Sigmoid colon (tissue), 7 donors: Measurements from ENCODE around the gene TLE1. TPM values are rescaled to one million over a fixed set of nuclear protein-coding genes. Genes with fewer than 3 reads are reported as not detected.
"Not testable (repeated sequence)": the region's sequence is repeated elsewhere in the genome, so short reads cannot be mapped to it uniquely, and the experiment has no call there.

Experiments used
- DNase-seq: peaks from one replicate; pipeline ENCODE4 v3.0.0-alpha.2; 2019
- H3K27ac ChIP-seq, 4 donors: fragments of 200-600 bp; sonication (generic); one replicate each; pipeline ENCODE4 v1.5.1; 2016 to 2019; ENCODE audit warnings: mild to moderate bottlenecking in 1 of 4
- H3K27me3 ChIP-seq, 3 donors: fragments of 200-600 bp; sonication (generic); one replicate each; pipeline ENCODE4 v1.5.1; 2019; ENCODE audit warnings: mild to moderate bottlenecking in 1 of 3
- H3K36me3 ChIP-seq, 4 donors: fragments of 200-600 bp; sonication (generic); one replicate each; pipeline ENCODE4 v1.5.1; 2016 to 2019
- H3K4me1 ChIP-seq, 4 donors: fragments of 200-600 bp; sonication (generic); one replicate each; pipeline ENCODE4 v1.5.1; 2017 to 2019
- H3K4me3 ChIP-seq, 4 donors: fragments of 200-600 bp; sonication (generic); one replicate each; pipeline ENCODE4 v1.5.1; 2017 to 2019; ENCODE audit warnings: mild to moderate bottlenecking in 2 of 4, moderate library complexity in 1 of 4
- H3K9me3 ChIP-seq, 4 donors: fragments of 200-600 bp in 3 of 4; sonication (generic) in 3 of 4; one replicate each; pipeline versions ENCODE4 v1.5.1 to v1.6.1; 2013 to 2019
- CTCF ChIP-seq, 4 experiments: fragments of 450-650 bp in 3 of 4; fragments of 200-600 bp in 1 of 4; IDR thresholded peaks; one replicate each; pipeline ENCODE4 v1.5.1; 2016 to 2019; ENCODE audit warnings: antibody characterized with exemption in 4 of 4, mild to moderate bottlenecking in 3 of 4, moderate library complexity in 2 of 4
- EP300 ChIP-seq, 4 donors: sonication (generic); formaldehyde crosslinking; IDR thresholded peaks; one replicate each; pipeline ENCODE4 v1.6.1; 2017; ENCODE audit warnings: antibody characterized with exemption in 4 of 4
- POLR2A ChIP-seq, 2 donors: fragments of 450-650 bp; IDR thresholded peaks; one replicate each; pipeline ENCODE4 v1.6.1; 2016; ENCODE audit warnings: antibody characterized with exemption in 2 of 2, mild to moderate bottlenecking in 2 of 2, moderate library complexity in 2 of 2
- POLR2AphosphoS5 ChIP-seq, 4 donors: sonication (generic); formaldehyde crosslinking; IDR thresholded peaks; one replicate each; pipeline ENCODE4 v1.6.1; 2017; ENCODE audit warnings: antibody characterized with exemption in 4 of 4
- WGBS, 2 donors: extraction: QIAGEN DNeasy Blood & Tissue Kit; methylation state at CpG; one replicate each; pipeline ENCODE4 v1.1.7; 2013; 5-methylcytosine and 5-hydroxymethylcytosine counted together
- intact Hi-C: fragments of 100-400 bp; cut with DNase I; formaldehyde crosslinking; loops from one replicate; pipeline ENCODE4 v1.15.1; 2023
- polyA plus RNA-seq, 3 donors: library from polyadenylated mRNA; stranded (reverse); fragments of 200-250 nt; gene quantifications; one replicate each; pipeline ENCODE4 v1.2.3, GENCODE V29; 2013
- total RNA-seq, 4 donors: library from RNA; depleted of rRNA; stranded (reverse); fragments of >200 nt; gene quantifications; one replicate each; pipeline ENCODE4 v1.1.0, GENCODE V29; 2016
- donor health status: healthy with polysubstance abuse.
- donor health status: Bipolar disorder and iron deficiency.
- donor health status: healthy.

Gene TLE1
- total and polyA plus RNA-seq, 7 donors = 28.9 to 54.6 (median 45.7) TPM

GRCh38 chr9:81650586-81651515, 38.5 kb downstream of the TLE1 start:
- Histone ChIP-seq H3K9me3 (no peaks in the 10 kb centered on the region), H3K36me3 (peaks cover 0 to 31% (median 5%) of the 10 kb centered on the region in 4 donors), H3K27ac (no peak overlapping the region), H3K27me3 (no peaks in the 10 kb centered on the region), H3K4me1 (peaks cover 0 to 4% (median 1%) of the 10 kb centered on the region in 4 donors), H3K4me3 (no peak overlapping the region)
- TF ChIP-seq POLR2AphosphoS5 (IDR thresholded peaks at IDR 0.05) (no peak), POLR2A (IDR thresholded peaks at IDR 0.05) (no peak), CTCF (IDR thresholded peaks at IDR 0.05) (no peak), EP300 (IDR thresholded peaks at IDR 0.05) (no peak)
- intact Hi-C loops = no loop called here
- DNase-seq = no peak
- 93 to 95% methylated on average over 8 of the region's 8 CpGs for WGBS, 2 donors

GRCh38 chr9:81649475-81650240, 39.7 kb downstream of the TLE1 start:
- H3K27ac ChIP-seq = no peak overlapping the region
- DNase-seq = no peak
- H3K4me3 ChIP-seq = no peak overlapping the region
- intact Hi-C loops = no loop called here
- peaks cover 0 to 31% (median 5%) of the 10 kb centered on the region in 4 donors for H3K36me3 ChIP-seq
- H3K9me3 ChIP-seq = no peaks in the 10 kb centered on the region
- 52 to 74% methylated on average over 13 of the region's 13 CpGs for WGBS, 2 donors
- no peaks in the 10 kb centered on the region for H3K27me3 ChIP-seq
- TF ChIP-seq POLR2AphosphoS5 (IDR thresholded peaks at IDR 0.05) (no peak), EP300 (IDR thresholded peaks at IDR 0.05) (no peak), CTCF (IDR thresholded peaks at IDR 0.05) (no peak), POLR2A (IDR thresholded peaks at IDR 0.05) (no peak)
- no peaks in the 10 kb centered on the region for H3K4me1 ChIP-seq

GRCh38 chr9:81648891-81649290, 40.5 kb downstream of the TLE1 start:
- Histone ChIP-seq H3K4me3 (no peak overlapping the region), H3K4me1 (no peaks in the 10 kb centered on the region), H3K9me3 (no peaks in the 10 kb centered on the region), H3K27ac (no peak overlapping the region), H3K36me3 (peaks cover 0 to 31% (median 5%) of the 10 kb centered on the region in 4 donors), H3K27me3 (no peaks in the 10 kb centered on the region)
- intact Hi-C loops = no loop called here
- 97 to 99% methylated on average over 2 of the region's 2 CpGs for WGBS, 2 donors
- no peak for DNase-seq
- no peak for TF ChIP-seq EP300 (IDR thresholded peaks at IDR 0.05)
- no peak for TF ChIP-seq POLR2AphosphoS5 (IDR thresholded peaks at IDR 0.05)
- no peak for TF ChIP-seq POLR2A (IDR thresholded peaks at IDR 0.05)
- TF ChIP-seq CTCF (IDR thresholded peaks at IDR 0.05) = no peak

GRCh38 chr9:81646337-81646736, 43.0 kb downstream of the TLE1 start:
- Histone ChIP-seq H3K36me3 (peaks cover 0 to 21% (median 2%) of the 10 kb centered on the region in 4 donors), H3K4me3 (no peak overlapping the region), H3K27me3 (no peaks in the 10 kb centered on the region), H3K4me1 (no peaks in the 10 kb centered on the region), H3K27ac (no peak overlapping the region), H3K9me3 (no peaks in the 10 kb centered on the region)
- TF ChIP-seq POLR2A (IDR thresholded peaks at IDR 0.05) (no peak), EP300 (IDR thresholded peaks at IDR 0.05) (no peak), POLR2AphosphoS5 (IDR thresholded peaks at IDR 0.05) (no peak), CTCF (IDR thresholded peaks at IDR 0.05) (no peak)
- WGBS, 2 donors = 89 to 92% methylated on average over 3 of the region's 3 CpGs
- intact Hi-C loops = no loop called here
- no peak for DNase-seq

GRCh38 chr9:81644513-81644912, 44.8 kb downstream of the TLE1 start:
- H3K27ac ChIP-seq, H3K27me3 ChIP-seq, H3K4me1 ChIP-seq, H3K4me3 ChIP-seq, DNase-seq, H3K36me3 ChIP-seq, H3K9me3 ChIP-seq, intact Hi-C loops: not testable (repeated sequence)
- 77% methylated on average over 6 of the region's 6 CpGs for WGBS, 2 donors
